ENCODE data around the gene KCNAB1. TPM values are rescaled to one million over a fixed set of nuclear protein-coding genes. Genes with fewer than 3 reads are reported as not detected.
A peak's percentile ranks its signal among the peaks of the same experiment; 100 is the strongest.
"Not testable (repeated sequence)": the region's sequence is repeated elsewhere in the genome, so short reads cannot be mapped to it uniquely, and the experiment has no call there.

Gene KCNAB1
- total RNA-seq, 1 donor from 2014 or later: 2.4 TPM

DNA sequence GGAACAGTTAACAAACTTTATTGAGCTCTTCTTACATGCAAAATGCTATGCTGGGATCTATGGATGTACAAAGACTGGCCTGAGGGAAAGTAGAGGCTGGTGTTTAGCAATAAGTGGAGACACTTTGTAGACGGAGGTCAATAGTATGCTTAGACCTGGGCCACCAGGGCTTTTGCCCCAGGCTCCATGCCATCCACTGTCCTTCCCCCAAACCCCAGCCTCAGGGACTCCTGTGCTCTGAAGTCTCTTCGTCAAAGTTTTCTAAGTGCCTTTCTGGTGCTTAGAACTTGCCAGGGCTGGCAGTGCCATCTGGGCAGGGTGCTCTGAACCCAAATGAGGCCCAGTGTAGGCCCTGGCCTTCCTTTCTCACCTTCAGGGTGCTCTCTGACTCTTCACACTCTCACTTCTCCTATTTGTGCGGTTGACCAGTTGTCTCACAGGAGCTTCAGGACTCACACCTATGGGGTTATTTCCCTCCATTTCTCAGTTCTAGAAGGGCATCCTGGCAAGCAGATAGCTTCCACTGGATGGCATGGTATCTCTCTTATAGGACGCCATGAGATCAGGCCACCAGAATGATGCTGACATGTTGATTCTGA lies 21.8 kb upstream of the KCNAB1 start:
- Histone ChIP-seq H3K4me3 (no peak overlapping the region), H3K4me1 (peaks cover 3% of the 10 kb centered on the region), H3K9me3 (replicated peaks) (peaks cover 3% of the 10 kb centered on the region), H3K36me3 (no peaks in the 10 kb centered on the region), H3K27ac (replicated peaks) (no peak overlapping the region), H3K27me3 (ENCODE audit: low read depth) (no peaks in the 10 kb centered on the region)
- no peak for DNase-seq
- intact Hi-C loops (cut with micrococcal nuclease): no loop called here
- TF ChIP-seq, protein P1, sequence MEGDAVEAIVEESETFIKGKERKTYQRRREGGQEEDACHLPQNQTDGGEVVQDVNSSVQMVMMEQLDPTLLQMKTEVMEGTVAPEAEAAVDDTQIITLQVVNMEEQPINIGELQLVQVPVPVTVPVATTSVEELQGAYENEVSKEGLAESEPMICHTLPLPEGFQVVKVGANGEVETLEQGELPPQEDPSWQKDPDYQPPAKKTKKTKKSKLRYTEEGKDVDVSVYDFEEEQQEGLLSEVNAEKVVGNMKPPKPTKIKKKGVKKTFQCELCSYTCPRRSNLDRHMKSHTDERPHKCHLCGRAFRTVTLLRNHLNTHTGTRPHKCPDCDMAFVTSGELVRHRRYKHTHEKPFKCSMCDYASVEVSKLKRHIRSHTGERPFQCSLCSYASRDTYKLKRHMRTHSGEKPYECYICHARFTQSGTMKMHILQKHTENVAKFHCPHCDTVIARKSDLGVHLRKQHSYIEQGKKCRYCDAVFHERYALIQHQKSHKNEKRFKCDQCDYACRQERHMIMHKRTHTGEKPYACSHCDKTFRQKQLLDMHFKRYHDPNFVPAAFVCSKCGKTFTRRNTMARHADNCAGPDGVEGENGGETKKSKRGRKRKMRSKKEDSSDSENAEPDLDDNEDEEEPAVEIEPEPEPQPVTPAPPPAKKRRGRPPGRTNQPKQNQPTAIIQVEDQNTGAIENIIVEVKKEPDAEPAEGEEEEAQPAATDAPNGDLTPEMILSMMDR (IDR thresholded peaks at IDR 0.05; ENCODE audit: borderline replicate concordance): no peak

DNA sequence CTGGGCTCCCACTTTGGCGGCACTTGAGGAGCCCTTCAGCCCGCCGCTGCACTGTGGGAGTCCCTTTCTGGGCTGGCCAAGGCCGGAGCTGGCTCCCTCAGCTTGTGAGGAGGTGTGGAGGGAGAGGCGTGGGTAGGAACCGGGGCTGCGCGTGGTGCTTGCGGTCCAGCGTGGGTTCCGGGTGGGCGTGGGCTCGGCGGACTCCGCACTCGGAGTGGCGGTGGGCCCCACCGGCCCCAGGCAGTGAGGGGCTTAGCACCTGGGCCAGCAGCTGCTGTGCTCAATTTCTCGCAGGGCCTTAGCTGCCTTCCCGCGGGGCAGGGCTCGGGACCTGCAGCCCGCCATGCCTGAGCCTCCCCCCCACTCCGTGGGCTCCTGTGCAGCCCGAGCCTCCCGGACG lies 21.0 kb upstream of the KCNAB1 start:
- H3K27ac ChIP-seq (replicated peaks); H3K9me3 ChIP-seq (replicated peaks); H3K36me3 ChIP-seq; H3K4me1 ChIP-seq; H3K27me3 ChIP-seq (ENCODE audit: low read depth); intact Hi-C loops (cut with micrococcal nuclease); H3K4me3 ChIP-seq; DNase-seq: not testable (repeated sequence)

DNA sequence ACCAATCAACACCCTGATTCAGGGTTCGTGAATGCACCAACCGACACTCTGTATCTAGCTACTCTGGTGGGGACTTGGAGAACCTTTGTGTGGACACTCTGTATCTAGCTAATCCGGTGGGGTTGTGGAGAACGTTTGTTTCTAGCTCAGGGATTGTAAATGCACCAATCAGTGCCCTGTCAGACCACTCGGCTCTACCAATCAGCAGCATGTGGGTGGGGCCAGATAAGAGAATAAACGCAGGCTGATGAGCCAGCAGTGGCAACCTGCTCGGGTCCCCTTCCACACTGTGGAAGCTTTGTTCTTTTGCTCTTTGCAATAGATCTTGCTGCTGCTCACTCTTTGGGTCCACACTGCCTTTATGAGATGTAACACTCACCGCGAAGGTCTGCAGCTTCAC lies 20.4 kb upstream of the KCNAB1 start:
- H3K27me3 ChIP-seq (ENCODE audit: low read depth); DNase-seq; H3K36me3 ChIP-seq; H3K9me3 ChIP-seq (replicated peaks); intact Hi-C loops (cut with micrococcal nuclease); H3K4me1 ChIP-seq; H3K4me3 ChIP-seq; H3K27ac ChIP-seq (replicated peaks): not testable (repeated sequence)

DNA sequence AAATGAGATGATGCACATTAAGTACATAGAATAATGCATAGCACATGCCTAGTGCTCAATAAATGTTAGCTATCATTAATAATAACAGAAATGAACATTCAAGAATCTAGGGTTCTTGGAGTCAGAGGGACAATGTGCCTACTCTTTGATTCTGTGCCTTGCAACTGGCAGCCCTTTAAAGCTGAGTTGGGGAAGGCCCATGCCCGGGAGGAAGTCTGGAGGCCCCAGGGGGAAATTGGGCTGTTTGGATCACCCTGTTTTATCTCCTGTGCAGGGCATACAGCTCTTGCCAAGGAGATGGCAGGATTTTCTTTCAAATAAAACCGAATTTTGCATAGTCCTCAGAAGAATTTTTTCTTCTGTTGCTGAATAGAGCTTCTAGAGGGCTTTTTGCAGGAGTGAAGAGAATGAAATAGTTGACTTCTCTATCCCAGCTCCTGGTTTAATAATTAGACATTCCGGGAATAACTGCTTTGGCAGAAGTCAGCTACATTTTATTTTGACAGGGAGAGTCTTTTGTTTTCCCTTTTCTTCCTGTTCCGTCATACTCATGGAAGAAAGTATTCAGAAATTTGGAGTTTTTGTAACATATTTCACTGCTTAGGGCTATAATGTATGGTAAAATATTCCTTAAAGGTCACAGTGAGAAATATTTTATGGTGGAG lies 18.0 kb upstream of the KCNAB1 start:
- H3K4me1 ChIP-seq: peaks cover 3% of the 10 kb centered on the region
- DNase-seq: no peak
- H3K36me3 ChIP-seq: no peaks in the 10 kb centered on the region
- intact Hi-C loops (cut with micrococcal nuclease): no loop called here
- H3K9me3 ChIP-seq (replicated peaks): no peaks in the 10 kb centered on the region
- H3K27ac ChIP-seq (replicated peaks): peak overlapping the region; percentile 4
- no peaks in the 10 kb centered on the region for H3K27me3 ChIP-seq (ENCODE audit: low read depth)
- H3K4me3 ChIP-seq: no peak overlapping the region
- TF ChIP-seq, protein P1 (IDR thresholded peaks at IDR 0.05; ENCODE audit: borderline replicate concordance): no peak

DNA sequence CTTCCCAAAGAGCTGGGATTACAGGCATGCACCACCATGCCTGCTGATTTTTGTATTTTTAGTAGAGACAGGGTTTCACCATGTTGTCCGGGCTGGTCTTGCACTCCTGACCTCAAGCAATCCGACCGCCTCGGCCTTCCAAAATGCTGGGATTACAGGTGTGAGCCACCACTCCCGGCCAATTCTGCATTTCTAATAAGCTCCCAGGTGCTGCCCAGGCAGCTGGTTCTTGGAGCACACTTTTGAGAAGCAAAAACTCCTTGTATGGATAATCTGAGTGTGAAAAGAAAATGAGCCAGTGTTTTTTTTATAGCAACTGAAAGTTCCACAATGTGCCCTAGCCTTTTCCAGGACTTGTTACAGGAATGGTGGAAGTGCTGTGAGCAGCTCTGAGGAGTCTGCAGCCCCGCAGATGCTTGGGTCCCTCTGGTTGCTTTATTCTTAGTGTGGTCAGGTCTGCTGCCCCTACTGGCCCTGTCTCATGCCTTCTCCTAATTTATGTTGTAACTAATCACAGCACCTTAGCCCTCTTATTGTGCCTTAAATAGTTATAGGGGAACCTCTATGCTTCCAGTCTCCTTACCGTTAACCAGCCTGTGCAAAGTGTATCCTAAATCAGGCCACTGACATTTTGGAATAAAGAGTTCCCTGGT lies 13.5 kb upstream of the KCNAB1 start:
- Histone ChIP-seq H3K4me3 (no peak overlapping the region), H3K9me3 (replicated peaks) (no peaks in the 10 kb centered on the region), H3K27ac (replicated peaks) (no peak overlapping the region), H3K27me3 (ENCODE audit: low read depth) (no peaks in the 10 kb centered on the region), H3K36me3 (no peaks in the 10 kb centered on the region), H3K4me1 (peaks cover 17% of the 10 kb centered on the region)
- TF ChIP-seq, protein P1 (IDR thresholded peaks at IDR 0.05; ENCODE audit: borderline replicate concordance): peak; percentile 24
- no peak for DNase-seq
- intact Hi-C loops (cut with micrococcal nuclease): no loop called here

DNA sequence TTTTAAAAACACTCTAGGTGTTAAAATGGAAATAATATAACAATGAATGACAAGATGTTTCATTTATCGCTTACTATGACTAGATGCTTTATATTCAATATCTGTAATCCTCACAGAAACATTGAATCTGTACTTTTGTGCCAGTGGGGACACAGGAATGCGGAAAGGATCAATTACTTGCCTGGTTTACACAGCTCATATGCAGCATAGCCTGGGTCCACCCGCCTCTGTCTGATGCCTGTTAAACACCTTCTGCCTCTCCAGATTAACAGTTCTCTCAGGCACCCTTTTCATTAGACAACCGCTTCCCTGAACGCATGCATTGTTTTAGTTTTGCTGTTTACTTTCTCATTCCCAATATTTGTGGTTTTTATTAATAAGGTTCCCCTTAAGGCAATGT lies 12.9 kb upstream of the KCNAB1 start:
- peaks cover 14% of the 10 kb centered on the region for H3K4me1 ChIP-seq
- no peaks in the 10 kb centered on the region for H3K36me3 ChIP-seq
- TF ChIP-seq, protein P1 (IDR thresholded peaks at IDR 0.05; ENCODE audit: borderline replicate concordance): no peak
- no peak for DNase-seq
- intact Hi-C loops (cut with micrococcal nuclease): no loop called here
- no peak overlapping the region for H3K27ac ChIP-seq (replicated peaks)
- H3K9me3 ChIP-seq (replicated peaks): no peaks in the 10 kb centered on the region
- H3K27me3 ChIP-seq (ENCODE audit: low read depth): no peaks in the 10 kb centered on the region
- H3K4me3 ChIP-seq: no peak overlapping the region
